Central memory CD4-positive, alpha-beta T cell (primary cell): ENCODE results near the gene RAP2A.

Experiments
- DNase-seq: peaks from one replicate; pipeline ENCODE4 v3.0.0; 2022

RAP2A gene

DNA sequence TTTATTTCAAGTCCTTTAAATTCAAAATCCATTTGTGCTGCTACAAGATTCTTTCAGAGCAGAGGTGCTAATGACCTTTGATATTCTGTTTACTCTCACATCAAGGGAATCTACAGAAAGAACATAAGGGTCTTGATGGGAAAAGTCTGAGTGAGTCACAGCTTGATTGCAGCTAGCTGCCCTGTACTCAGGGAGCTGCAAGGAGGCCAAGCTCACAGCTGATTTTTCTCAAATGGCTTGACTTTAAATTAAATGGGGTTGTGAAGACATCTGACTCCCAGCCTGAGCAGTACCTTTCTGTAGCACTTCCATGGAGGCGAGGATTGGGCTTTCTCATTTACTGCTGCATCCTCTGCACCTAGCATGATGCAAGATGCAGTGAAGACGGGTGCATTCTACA, 62.5 kb downstream of the RAP2A start:
- no peak for DNase-seq

DNA sequence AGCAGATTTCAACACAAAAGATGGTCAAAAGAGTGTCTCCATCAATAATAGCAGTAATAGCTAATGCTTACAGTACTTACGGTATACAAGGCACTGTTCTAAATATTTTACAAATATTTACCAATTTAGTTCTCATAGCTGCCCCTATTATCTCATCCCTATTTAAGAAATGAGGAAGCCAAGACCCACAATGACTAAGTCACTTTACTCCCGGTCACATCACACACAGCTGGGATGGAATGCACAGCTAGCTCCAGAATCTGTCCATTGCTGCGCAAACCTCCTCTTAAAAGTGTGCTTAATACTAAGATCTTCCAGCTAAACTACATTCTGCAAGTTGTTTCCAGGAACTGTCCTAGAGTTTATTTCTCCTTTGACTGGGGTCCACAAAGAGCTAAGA, 63.4 kb downstream of the RAP2A start:
- DNase-seq, result no peak

DNA sequence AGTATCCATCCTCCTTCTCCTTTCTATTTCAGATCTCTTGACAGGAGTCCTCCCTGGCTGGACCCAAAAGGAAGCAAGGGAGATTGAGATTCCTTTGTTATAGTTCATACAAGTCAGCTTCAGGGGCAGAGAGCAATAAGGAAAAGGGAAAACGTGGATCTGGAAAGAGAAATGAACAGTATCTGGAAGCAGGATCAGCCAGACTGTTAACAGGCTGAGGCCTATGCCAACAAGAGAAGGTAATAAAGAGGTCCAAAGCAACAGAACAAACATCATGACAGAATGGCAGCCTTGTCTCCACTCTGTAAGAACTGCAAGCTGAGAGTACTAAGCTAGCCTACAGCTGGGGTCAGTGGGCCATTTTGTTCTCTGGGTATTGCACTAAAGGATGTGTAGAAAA, 64.5 kb downstream of the RAP2A start:
- DNase-seq, result no peak

DNA sequence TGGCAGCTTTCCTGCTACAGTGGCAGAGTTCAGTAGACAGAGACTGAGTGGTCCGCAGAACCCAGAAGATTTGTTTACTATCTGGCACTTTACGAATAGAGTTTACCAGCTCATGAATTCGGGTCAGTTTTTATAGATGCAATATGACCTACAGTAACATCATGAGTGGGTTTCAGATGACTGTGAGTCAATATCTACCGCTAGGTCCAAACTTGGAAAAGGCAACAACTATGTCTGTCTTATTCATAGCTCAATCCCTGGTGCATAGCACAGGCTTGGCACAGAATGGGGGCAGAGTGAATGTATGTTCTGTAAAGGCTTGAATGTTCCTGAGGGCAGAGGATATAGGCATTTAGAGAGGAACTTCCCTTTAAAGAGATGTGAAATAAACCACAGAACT, 65.2 kb downstream of the RAP2A start:
- DNase-seq, result no peak

GRCh38 chr13:97502181-97502580, 68.2 kb downstream of the RAP2A start:
- DNase-seq, result no peak

DNA sequence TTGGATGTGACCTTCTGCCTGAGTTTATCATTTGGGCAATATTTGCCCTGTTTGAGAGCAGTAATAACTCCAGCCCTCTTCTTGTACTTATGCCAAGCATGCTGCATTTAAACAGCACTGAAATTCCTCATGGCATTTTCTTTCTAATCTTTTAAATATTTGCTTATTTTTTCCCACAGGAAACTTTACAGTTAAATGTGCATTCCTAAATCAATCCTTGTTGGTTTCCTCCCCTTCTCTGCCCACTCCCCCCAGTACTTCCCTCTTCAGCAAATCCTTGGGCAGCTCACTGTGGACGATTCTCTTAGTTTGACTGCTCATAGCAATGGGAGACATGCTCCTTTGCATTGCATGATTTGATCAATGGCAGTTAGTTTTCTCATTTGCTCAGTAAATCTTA, 68.7 kb downstream of the RAP2A start:
- no peak for DNase-seq

GRCh38 chr13:97505017-97505416, 71.0 kb downstream of the RAP2A start:
- no peak for DNase-seq

- DNase-seq, result no peak
Observed at GRCh38 chr13:97506511-97506910, 72.5 kb downstream of the RAP2A start.

- no peak for DNase-seq
Observed at GRCh38 chr13:97512732-97513131, 78.8 kb downstream of the RAP2A start.

DNA sequence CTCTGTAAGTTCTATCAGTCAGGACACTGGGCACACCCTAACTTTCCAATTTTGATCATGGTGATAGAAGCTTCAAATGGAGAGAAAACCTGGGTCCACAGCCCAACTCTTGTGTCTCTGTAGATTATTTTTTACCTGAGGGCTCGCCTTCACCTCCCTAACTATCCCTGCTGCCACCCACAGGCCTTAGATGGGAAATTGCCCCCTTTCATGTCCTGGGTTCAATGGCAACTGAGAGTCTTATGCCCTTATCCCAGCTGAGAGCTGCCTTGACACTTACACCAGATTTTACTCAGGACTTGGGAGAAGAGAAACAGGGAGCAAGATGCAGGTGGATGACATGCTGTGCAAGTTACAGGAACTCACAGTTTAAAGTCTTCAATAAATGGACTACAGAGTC, 81.7 kb downstream of the RAP2A start:
- DNase-seq, result no peak

DNA sequence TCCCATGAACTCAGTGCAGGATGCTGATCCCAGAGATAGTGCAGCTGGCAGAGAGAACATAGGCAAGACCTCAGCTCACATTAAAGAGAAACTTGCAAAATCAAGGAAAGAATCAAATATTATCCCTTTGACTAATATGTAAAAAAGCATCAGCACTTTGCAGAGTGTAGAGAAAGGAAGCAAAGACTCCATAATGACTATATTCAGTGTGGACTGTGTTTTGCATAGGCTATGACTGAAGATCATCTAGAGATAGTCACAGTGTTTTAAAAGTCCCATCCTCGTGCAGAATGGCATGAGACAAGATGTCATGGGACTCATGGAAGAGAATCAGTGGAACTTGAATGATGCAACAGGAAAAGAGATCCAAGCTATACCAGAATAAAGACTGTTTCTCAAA, 84.0 kb downstream of the RAP2A start:
- DNase-seq, result no peak
